ENCODE results near the gene SERPINB12. TPM values are rescaled to one million over a fixed set of nuclear protein-coding genes. Genes with fewer than 3 reads are reported as not detected.

Gene SERPINB12
- total and polyA plus RNA-seq, 2 of the 13 experiments (the other 11 are each of a cell fraction or from before 2014, with no cell fraction given): not detected

DNA sequence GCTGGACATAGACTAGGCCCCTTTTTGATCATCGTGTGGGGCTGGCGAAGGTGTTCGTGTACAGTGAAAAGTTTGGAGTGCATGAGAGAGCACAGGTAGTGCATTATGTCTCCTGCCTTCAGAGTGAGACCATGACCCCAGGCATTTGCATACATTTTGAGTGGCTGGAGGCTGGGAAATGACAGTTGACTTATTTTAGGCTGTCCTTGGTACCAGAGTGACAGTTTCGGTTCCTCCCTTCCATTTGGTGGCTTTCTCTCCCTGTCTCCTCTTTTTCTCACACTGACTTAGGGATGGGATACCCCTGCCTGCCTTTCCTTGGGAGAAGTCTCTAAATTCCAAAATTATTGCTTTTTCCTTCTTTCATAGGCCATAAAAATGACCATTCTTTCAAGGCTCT lies 20.1 kb downstream of the SERPINB12 start:
- BruUV-seq (replicated peaks): no TSS peak
- in situ Hi-C loops (cut with HindIII; ENCODE audit: extremely low pct_ligation_motif_present, low pct_unique_long_range_greater_than_20kb): no loop called here
- WGBS (ENCODE audit: low lambda C conversion rate): 41% methylated on average over 4 of the region's 4 CpGs

DNA sequence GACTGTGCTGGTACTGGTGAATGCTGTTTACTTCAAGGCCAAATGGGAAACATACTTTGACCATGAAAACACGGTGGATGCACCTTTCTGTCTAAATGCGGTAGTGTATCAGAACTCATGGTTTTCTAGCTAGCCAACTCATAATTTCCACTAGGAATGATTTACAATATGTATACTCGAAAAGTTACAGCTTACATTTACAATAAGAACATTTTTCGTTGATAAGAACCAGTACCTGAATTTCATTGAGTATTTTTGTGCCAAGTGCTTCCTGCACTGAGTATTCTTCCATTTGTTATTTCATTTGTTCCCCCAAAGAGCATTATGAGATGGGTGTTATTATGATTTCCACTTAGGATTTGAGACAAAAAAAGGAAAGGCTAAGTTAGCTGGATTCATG lies 21.9 kb downstream of the SERPINB12 start:
- WGBS (ENCODE audit: low lambda C conversion rate): 2% methylated on average over 4 of the region's 4 CpGs
- H3K9ac ChIP-seq (ENCODE audit: insufficient read depth, low read depth, low read length): no peak overlapping the region
- H4K20me1 ChIP-seq (ENCODE audit: insufficient read depth, low read length): no peaks in the 10 kb centered on the region
- no peak for FAIRE-seq
- intact Hi-C loops (cut with micrococcal nuclease; ENCODE audit: unreplicated experiment) (no loop called here), in situ Hi-C loops (cut with HindIII; ENCODE audit: extremely low pct_ligation_motif_present, low pct_unique_long_range_greater_than_20kb) (no loop called here)
- no TSS peak for BruUV-seq (replicated peaks)
- no peak overlapping the region for H3K4me2 ChIP-seq (ENCODE audit: low read depth, low read length)
- ATAC-seq: no peak
- no peak for DNase-seq (ENCODE audit: low spot score)
- TF ChIP-seq CSRNP2 (CRISPR knock-in tag; conservative IDR thresholded peaks at IDR 0.05; ENCODE audit: low read depth): no peak
- ChIA-PET POLR2A (no interaction called here), CTCF (ENCODE audit: low intra/inter-chr PET ratio, low total read pairs) (no interaction called here)
- H3K36me3 ChIP-seq (replicated peaks in 1 of 2; ENCODE audit: control insufficient read depth in 1 of 2, insufficient read depth in 2 of 2, low read length in 2 of 2): no peaks in the 10 kb centered on the region
- no peaks in the 10 kb centered on the region for H3K79me2 ChIP-seq (ENCODE audit: insufficient read depth, low read length)
- H3K4me1 ChIP-seq (ENCODE audit: insufficient read depth, low read length): no peaks in the 10 kb centered on the region
- H3K4me3 ChIP-seq (replicated peaks in 1 of 3; ENCODE audit: insufficient read depth in 1 of 3, low read depth in 2 of 3, low read length in 3 of 3): no peak overlapping the region
- no peak overlapping the region for H3K27ac ChIP-seq (ENCODE audit: extremely low read length, insufficient read depth, low read length)
- no peaks in the 10 kb centered on the region for H3K9me3 ChIP-seq (ENCODE audit: low read length)
- no peaks in the 10 kb centered on the region; a peak in 2 of 5 replicates for H3K27me3 ChIP-seq (ENCODE audit: control insufficient read depth in 1 of 2, insufficient read depth in 2 of 2, low read length in 2 of 2)
- no peak overlapping the region for H2AFZ ChIP-seq (ENCODE audit: low read length)

More for the DNA sequence above, 20.1 kb downstream of the SERPINB12 start:
- H3K79me2 ChIP-seq (ENCODE audit: insufficient read depth, low read length): no peaks in the 10 kb centered on the region
- H2AFZ ChIP-seq (ENCODE audit: low read length): no peak overlapping the region
- no peaks in the 10 kb centered on the region for H3K27me3 ChIP-seq (ENCODE audit: control insufficient read depth in 1 of 2, insufficient read depth in 2 of 2, low read length in 2 of 2)
- no peaks in the 10 kb centered on the region for H3K36me3 ChIP-seq (replicated peaks in 1 of 2; ENCODE audit: control insufficient read depth in 1 of 2, insufficient read depth in 2 of 2, low read length in 2 of 2)
- ATAC-seq: no peak
- ChIA-PET CTCF (ENCODE audit: low intra/inter-chr PET ratio, low total read pairs) (no interaction called here), POLR2A (no interaction called here)
- no peak overlapping the region for H3K27ac ChIP-seq (ENCODE audit: extremely low read length, insufficient read depth, low read length)
- no peak for DNase-seq (ENCODE audit: low spot score)
- no peak overlapping the region for H3K4me3 ChIP-seq (replicated peaks in 1 of 3; ENCODE audit: insufficient read depth in 1 of 3, low read depth in 2 of 3, low read length in 3 of 3)
- H3K9me3 ChIP-seq (ENCODE audit: low read length): no peaks in the 10 kb centered on the region
- no peaks in the 10 kb centered on the region for H3K4me1 ChIP-seq (ENCODE audit: insufficient read depth, low read length)
- H4K20me1 ChIP-seq (ENCODE audit: insufficient read depth, low read length): no peaks in the 10 kb centered on the region
- H3K9ac ChIP-seq (ENCODE audit: insufficient read depth, low read depth, low read length): no peak overlapping the region
- FAIRE-seq: no peak
- H3K4me2 ChIP-seq (ENCODE audit: low read depth, low read length): no peak overlapping the region
- TF ChIP-seq ZNF34 (CRISPR knock-in tag; IDR thresholded peaks at IDR 0.05; ENCODE audit: borderline replicate concordance): no peak
- intact Hi-C loops (cut with micrococcal nuclease; ENCODE audit: unreplicated experiment): no loop called here

Measured in HepG2 (cell line).